Endometrial microvascular endothelial cells (primary cell): Measurements from ENCODE around the gene ETDC. TPM values are rescaled to one million over a fixed set of nuclear protein-coding genes. Genes with fewer than 3 reads are reported as not detected.

Experiments
- in situ Hi-C: cut with HindIII; loops from 2 replicates; pipeline ENCODE4 v1.10.0; 2017; ENCODE audit warnings: low sequenced_read_pairs, low pct_unique_long_range_greater_than_20kb; ENCODE audit errors: inconsistent ontology term
- total RNA-seq: library from RNA; depleted of rRNA; stranded (reverse); fragments of >200 nt; gene quantifications from one replicate; pipeline ENCODE4 v1.2.3, GENCODE V29; 2015; ENCODE audit errors: inconsistent ontology term

ETDC gene
- total RNA-seq, 1 donor from 2014 or later, result not detected

GRCh38 chrX:135331525-135331924 is 22.2 kb downstream of the ETDC start:
- in situ Hi-C loops, result no loop called here

GRCh38 chrX:135340831-135341230 is 31.6 kb downstream of the ETDC start:
- in situ Hi-C loops, result no loop called here

GRCh38 chrX:135345107-135345589 is 35.9 kb downstream of the ETDC start:
- in situ Hi-C loops, result no loop called here

DNA sequence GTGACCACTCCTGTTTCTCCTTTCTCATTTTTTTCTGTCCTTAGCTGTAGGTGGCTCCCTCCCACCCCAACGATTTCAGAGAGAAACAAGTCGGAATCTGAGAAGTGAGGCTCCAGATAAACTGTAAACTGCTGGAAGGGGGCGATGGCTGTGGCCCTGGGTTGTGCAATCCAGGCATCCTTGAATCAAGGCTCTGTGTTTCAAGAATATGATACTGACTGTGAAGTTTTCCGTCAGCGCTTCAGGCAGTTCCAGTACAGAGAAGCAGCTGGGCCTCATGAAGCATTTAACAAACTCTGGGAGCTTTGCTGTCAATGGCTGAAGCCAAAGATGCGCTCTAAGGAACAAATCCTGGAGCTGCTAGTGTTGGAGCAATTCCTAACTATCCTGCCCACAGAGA is 37.7 kb downstream of the ETDC start:
- in situ Hi-C loops, result no loop called here

- in situ Hi-C loops, result no loop called here
Measured at GRCh38 chrX:135347381-135348016, 38.2 kb downstream of the ETDC start.

- in situ Hi-C loops, result no loop called here
Measured at GRCh38 chrX:135354288-135354687, 45.0 kb downstream of the ETDC start.

Other genes starting within 250 kb of the ETDC start
- not detected for gene SMIM10L2B, start 210.8 kb upstream of the ETDC start, total RNA-seq
- not detected for gene ETDB, start 189.0 kb upstream of the ETDC start, total RNA-seq
- gene CT55, start 138.1 kb upstream of the ETDC start, total RNA-seq, result not detected
- not detected for gene ETDA, start 57.4 kb upstream of the ETDC start, total RNA-seq
- gene ZNF75D, start 34.6 kb downstream of the ETDC start, total RNA-seq, result 6.2 TPM
- gene ZNF449, start 35.3 kb downstream of the ETDC start, total RNA-seq, result 5.1 TPM
- gene SMIM10L2A, start 112.5 kb downstream of the ETDC start, total RNA-seq, result 0.09 TPM
- 3.9 TPM for gene INTS6L, start 211.2 kb downstream of the ETDC start, total RNA-seq